Endothelial cell of umbilical vein (primary cell): ENCODE data around the gene ATP2B2. TPM values are rescaled to one million over a fixed set of nuclear protein-coding genes. Genes with fewer than 3 reads are reported as not detected.

Experiments
- BruUV-seq: library from RNA; stranded (reverse); fragments of 400-500 nt; replicated peaks from 2 replicates; lab custom pipeline; 2021; lab: Mats Ljungman, UMichigan
- CTCF ChIA-PET: fragments of 300-600, 350-600 bp; sonication (Branson Sonifier 250); formaldehyde crosslinking; loops from one replicate; lab custom pipeline; 2021; ENCODE audit warnings: antibody characterized with exemption, inconsistent platforms; lab: Charles Lee
- POLR2A ChIA-PET: fragments of 300-600, 350-600 bp; sonication (Branson Sonifier 250); formaldehyde crosslinking; loops from one replicate; lab custom pipeline; 2021; ENCODE audit warnings: antibody characterized with exemption, inconsistent platforms; lab: Charles Lee
- DNase-seq: peaks from one replicate; pipeline ENCODE4 v3.0.0-alpha.2; 2011; ENCODE audit warnings: low read depth, low spot score
- FAIRE-seq: peaks from 2 replicates; lab custom pipeline; 2011; peaks lifted over from hg19 to GRCh38; lab: Jason Lieb, UNC
- H2AFZ ChIP-seq: 2 replicates; pipeline ENCODE4 v1.6.0; 2012; ENCODE audit warnings: low read depth, low read length, control low read depth, inconsistent platforms
- H3K27ac ChIP-seq: 2 replicates; pipeline ENCODE4 v1.5.1; 2011; ENCODE audit warnings: low read depth, mild to moderate bottlenecking, control low read depth, low read length, moderate library complexity; ENCODE audit not compliant: insufficient read depth
- H3K27me3 ChIP-seq, 2 experiments: 2 replicates each; pipeline versions ENCODE4 v1.6.0 to v1.6.1; 2011; ENCODE audit warnings: low read length in 2 of 2, mixed read lengths in 1 of 2; ENCODE audit not compliant: control insufficient read depth in 2 of 2, insufficient read depth in 2 of 2
- H3K36me3 ChIP-seq, 2 experiments: 2 replicates in 1 of 2; 3 replicates in 1 of 2; pipeline ENCODE4 v1.5.1; 2011; ENCODE audit warnings: low read length in 2 of 2, mild to moderate bottlenecking in 1 of 2, moderate library complexity in 1 of 2; ENCODE audit not compliant: control insufficient read depth in 2 of 2, insufficient read depth in 2 of 2; ENCODE audit errors: extremely low read depth in 1 of 2
- H3K4me1 ChIP-seq: 3 replicates; pipeline ENCODE4 v1.5.1; 2011; ENCODE audit warnings: mild to moderate bottlenecking, low read length; ENCODE audit not compliant: control insufficient read depth, insufficient read depth; ENCODE audit errors: extremely low read depth
- H3K4me2 ChIP-seq: 2 replicates; pipeline ENCODE4 v1.6.1; 2011; ENCODE audit warnings: low read length, control low read depth, mixed read lengths; ENCODE audit not compliant: insufficient read depth
- H3K4me3 ChIP-seq, 3 experiments: fragments of 200-600 bp in 1 of 3; sonication (generic), shearing (Covaris generic) in 1 of 3; replicated peaks in 1 of 3; 2 replicates each; pipeline ENCODE4 v1.5.1; 2011 to 2016; ENCODE audit warnings: control low read depth in 3 of 3, low read length in 3 of 3, mild to moderate bottlenecking in 2 of 3, inconsistent platforms in 1 of 3, low read depth in 1 of 3, moderate library complexity in 1 of 3; ENCODE audit not compliant: insufficient read depth in 1 of 3
- H3K79me2 ChIP-seq: 2 replicates; pipeline ENCODE4 v1.6.0; 2012; ENCODE audit warnings: low read length, inconsistent platforms; ENCODE audit not compliant: control insufficient read depth, insufficient read depth
- H3K9ac ChIP-seq: replicated peaks from 2 replicates; pipeline ENCODE3; 2011; ENCODE audit warnings: low read length, control low read depth; ENCODE audit not compliant: insufficient read depth; ENCODE audit errors: extremely low read depth
- H3K9me1 ChIP-seq: replicated peaks from 3 replicates; pipeline ENCODE4 v1.6.0; 2011; ENCODE audit warnings: mild to moderate bottlenecking, low read length; ENCODE audit not compliant: control insufficient read depth, insufficient read depth; ENCODE audit errors: extremely low read depth
- H3K9me3 ChIP-seq: replicated peaks from 2 replicates; pipeline ENCODE4 v1.5.1; 2012; ENCODE audit warnings: low read length, inconsistent platforms; ENCODE audit not compliant: control insufficient read depth, insufficient read depth
- H4K20me1 ChIP-seq: replicated peaks from 2 replicates; pipeline ENCODE3; 2011; ENCODE audit warnings: mild to moderate bottlenecking, low read length; ENCODE audit not compliant: control insufficient read depth, insufficient read depth; ENCODE audit errors: extremely low read depth
- EZH2 ChIP-seq: IDR thresholded peaks from 2 replicates; pipeline ENCODE4 v1.6.1; 2012; ENCODE audit warnings: borderline replicate concordance, low read depth, mild to moderate bottlenecking, moderate library complexity, low read length, inconsistent platforms; ENCODE audit not compliant: severe bottlenecking
- FOS ChIP-seq: IDR thresholded peaks from 2 replicates; pipeline ENCODE4 v1.6.1; 2011; ENCODE audit warnings: mild to moderate bottlenecking, low read length, moderate library complexity, borderline replicate concordance; ENCODE audit not compliant: insufficient read depth
- GATA2 ChIP-seq: IDR thresholded peaks from 2 replicates; pipeline ENCODE4 v1.7.0; 2011; ENCODE audit warnings: low read depth, mild to moderate bottlenecking, moderate library complexity, mixed read lengths, low read length; ENCODE audit not compliant: insufficient read length, insufficient read depth
- JUN ChIP-seq: IDR thresholded peaks from 2 replicates; pipeline ENCODE4 v1.6.1; 2011; ENCODE audit warnings: borderline replicate concordance, low read depth; ENCODE audit not compliant: insufficient read length, insufficient read depth
- MAX ChIP-seq: IDR thresholded peaks from 2 replicates; pipeline ENCODE4 v1.6.1; 2011; ENCODE audit not compliant: insufficient read depth, insufficient read length
- MYC ChIP-seq: IDR thresholded peaks from one replicate; pipeline ENCODE4 v1.6.1; 2011; ENCODE audit warnings: mild to moderate bottlenecking, low read depth, low read length
- POLR2A ChIP-seq: IDR thresholded peaks from 2 replicates; pipeline ENCODE4 v1.6.1; 2012; ENCODE audit warnings: low read depth, mild to moderate bottlenecking, control low read depth, low read length
- POLR2AphosphoS5 ChIP-seq: IDR thresholded peaks from 2 replicates; pipeline ENCODE4 v1.6.1; 2012; ENCODE audit warnings: low read depth, mild to moderate bottlenecking, control low read depth, low read length, moderate library complexity; ENCODE audit not compliant: insufficient read depth
- dilution Hi-C: fragments of 300-500 bp; cut with MboI; formaldehyde crosslinking; loops from one replicate; pipeline ENCODE4 v1.15.0; 2019; ENCODE audit warnings: low sequenced_read_pairs; ENCODE audit not compliant: extremely low pct_ligation_motif_present
- intact Hi-C: fragments of 100-400 bp; cut with micrococcal nuclease; formaldehyde crosslinking; loops from one replicate; pipeline ENCODE4 v1.10.0; 2022
- polyA plus RNA-seq, 4 experiments: library from polyadenylated mRNA; depleted of rRNA in 3 of 4; stranded (reverse) in 3 of 4; unstranded in 1 of 4; fragments of >200 nt; gene quantifications; 2 replicates each; pipeline versions ENCODE4 v1.2.1 to v1.2.3, GENCODE V29; 2011 to 2012; ENCODE audit warnings: missing spikeins in 1 of 4
- total RNA-seq: library from RNA; stranded (reverse); gene quantifications from 2 replicates; pipeline ENCODE4 v1.2.3, GENCODE V29; 2021
- TF ChIP-seq, protein P1 (sequence below), 2 donors: IDR thresholded peaks; 1 replicate in 1 of 2; 2 replicates in 1 of 2; pipeline ENCODE4 v1.5.1; 2011; ENCODE audit warnings: low read length in 2 of 2, mild to moderate bottlenecking in 2 of 2, moderate library complexity in 2 of 2, control low read depth in 1 of 2, inconsistent platforms in 1 of 2, low read depth in 1 of 2; ENCODE audit not compliant: insufficient read depth in 1 of 2; ENCODE audit errors: extremely low read depth in 1 of 2

Gene ATP2B2
- total and polyA plus RNA-seq, 2 donors (not counting 3 experiments of a cell fraction or from before 2014, with no cell fraction given), result not detected

- H3K4me3 ChIP-seq, result no peak overlapping the region
- BruUV-seq, result no TSS peak
- TF ChIP-seq POLR2A (no peak), GATA2 (no peak), FOS (no peak), MAX (no peak), MYC (no peak), JUN (no peak), EZH2 (no peak), POLR2AphosphoS5 (no peak)
- TF ChIP-seq, protein P1, sequence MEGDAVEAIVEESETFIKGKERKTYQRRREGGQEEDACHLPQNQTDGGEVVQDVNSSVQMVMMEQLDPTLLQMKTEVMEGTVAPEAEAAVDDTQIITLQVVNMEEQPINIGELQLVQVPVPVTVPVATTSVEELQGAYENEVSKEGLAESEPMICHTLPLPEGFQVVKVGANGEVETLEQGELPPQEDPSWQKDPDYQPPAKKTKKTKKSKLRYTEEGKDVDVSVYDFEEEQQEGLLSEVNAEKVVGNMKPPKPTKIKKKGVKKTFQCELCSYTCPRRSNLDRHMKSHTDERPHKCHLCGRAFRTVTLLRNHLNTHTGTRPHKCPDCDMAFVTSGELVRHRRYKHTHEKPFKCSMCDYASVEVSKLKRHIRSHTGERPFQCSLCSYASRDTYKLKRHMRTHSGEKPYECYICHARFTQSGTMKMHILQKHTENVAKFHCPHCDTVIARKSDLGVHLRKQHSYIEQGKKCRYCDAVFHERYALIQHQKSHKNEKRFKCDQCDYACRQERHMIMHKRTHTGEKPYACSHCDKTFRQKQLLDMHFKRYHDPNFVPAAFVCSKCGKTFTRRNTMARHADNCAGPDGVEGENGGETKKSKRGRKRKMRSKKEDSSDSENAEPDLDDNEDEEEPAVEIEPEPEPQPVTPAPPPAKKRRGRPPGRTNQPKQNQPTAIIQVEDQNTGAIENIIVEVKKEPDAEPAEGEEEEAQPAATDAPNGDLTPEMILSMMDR (IDR thresholded peaks at IDR 0.05; ENCODE audit: extremely low read depth in 1 of 2, insufficient read depth in 1 of 2, low read depth in 1 of 2, low read length in 2 of 2), result no peak
- DNase-seq (no peak), FAIRE-seq (no peak)
- H3K4me2 ChIP-seq, result no peak overlapping the region
- no peak overlapping the region for H3K9ac ChIP-seq
- ChIA-PET POLR2A (no interaction called here), CTCF (interaction anchor here (1.7 to 3.9 kb wide), 4 partner anchors 9 to 397 kb away, joined by 5 to 84 read pairs (median 10); no protein-coding TSS in a partner anchor)
- no peaks in the 10 kb centered on the region for H3K79me2 ChIP-seq
- H2AFZ ChIP-seq, result no peak overlapping the region
- dilution Hi-C loops (no loop called here), intact Hi-C loops (no loop called here)
- H3K27me3 ChIP-seq, result no peaks in the 10 kb centered on the region
- no peaks in the 10 kb centered on the region for H3K9me1 ChIP-seq
- H3K36me3 ChIP-seq, result no peaks in the 10 kb centered on the region
- H4K20me1 ChIP-seq, result no peaks in the 10 kb centered on the region
- H3K4me1 ChIP-seq, result no peaks in the 10 kb centered on the region
- H3K27ac ChIP-seq, result no peak overlapping the region
- no peaks in the 10 kb centered on the region for H3K9me3 ChIP-seq
These were observed 162.6 kb downstream of the ATP2B2 start for GRCh38 chr3:10342781-10343180.
